MCF 10A (cell line): ENCODE data around the gene ERG28. TPM values are rescaled to one million over a fixed set of nuclear protein-coding genes. Genes with fewer than 3 reads are reported as not detected.

ENCODE experiments used
- BruUV-seq: library from RNA; stranded (reverse); fragments of 400-500 nt; replicated peaks from 2 replicates; lab custom pipeline; 2021; lab: Mats Ljungman, UMichigan
- CTCF ChIA-PET: fragments of 300-600 bp; sonication (Branson Sonifier 250); formaldehyde crosslinking; extraction: SDS; loops from one replicate; lab custom pipeline; 2021; ENCODE audit warnings: antibody characterized with exemption, inconsistent platforms; lab: Yijun Ruan, JAX
- POLR2A ChIA-PET: fragments of 300-600, 350-650 bp; sonication (Branson Sonifier 250); formaldehyde crosslinking; extraction: SDS; loops from one replicate; lab custom pipeline; 2020; ENCODE audit warnings: antibody characterized with exemption, inconsistent platforms; lab: Yijun Ruan, JAX
- DNase-seq: peaks from one replicate; pipeline ENCODE4 v3.0.0-alpha.2; 2018; ENCODE audit not compliant: unreplicated experiment
- H3K27ac Mint-ChIP-seq: one replicate; pipeline ENCODE4 v1.8.0; 2022; ENCODE audit warnings: mild to moderate bottlenecking, low read depth, mixed read lengths; ENCODE audit not compliant: unreplicated experiment
- H3K27me3 Mint-ChIP-seq: one replicate; pipeline ENCODE4 v1.8.0; 2022; ENCODE audit warnings: mixed read lengths; ENCODE audit not compliant: insufficient read depth, unreplicated experiment
- H3K36me3 Mint-ChIP-seq: one replicate; pipeline ENCODE4 v1.8.0; 2022; ENCODE audit warnings: mild to moderate bottlenecking, moderate library complexity, mixed read lengths; ENCODE audit not compliant: insufficient read depth, unreplicated experiment
- H3K4me1 Mint-ChIP-seq: one replicate; pipeline ENCODE4 v1.8.0; 2022; ENCODE audit warnings: mixed read lengths; ENCODE audit not compliant: insufficient read depth, unreplicated experiment
- H3K4me3 Mint-ChIP-seq: one replicate; pipeline ENCODE4 v1.8.0; 2022; ENCODE audit warnings: mild to moderate bottlenecking, moderate library complexity, mixed read lengths; ENCODE audit not compliant: unreplicated experiment
- H3K9me3 Mint-ChIP-seq: one replicate; pipeline ENCODE4 v1.8.0; 2022; ENCODE audit warnings: mixed read lengths; ENCODE audit not compliant: unreplicated experiment
- CTCF ChIP-seq: fragments of 200-600 bp; IDR thresholded peaks from one replicate; pipeline ENCODE4 v1.8.0; 2022; ENCODE audit warnings: antibody characterized with exemption, mild to moderate bottlenecking; ENCODE audit not compliant: unreplicated experiment
- intact Hi-C: fragments of 100-400 bp; cut with micrococcal nuclease; formaldehyde crosslinking; loops from 2 replicates; pipeline ENCODE4 v1.14.1; 2022
- total RNA-seq: library from RNA; stranded (reverse); gene quantifications from 2 replicates; pipeline ENCODE4 v1.2.3, GENCODE V29; 2022

The ERG28 gene
- total RNA-seq, 1 experiment from 2014 or later: 11.1 TPM

- Mint-ChIP-seq H3K36me3 (peaks cover 40% of the 10 kb centered on the region), H3K9me3 (no peaks in the 10 kb centered on the region), H3K4me3 (no peak overlapping the region), H3K4me1 (no peaks in the 10 kb centered on the region), H3K27me3 (no peaks in the 10 kb centered on the region), H3K27ac (no peak overlapping the region)
- ChIA-PET POLR2A (no interaction called here), CTCF (interaction anchor here (0.5 to 1.2 kb wide), 2 partner anchors 48 to 279 kb away, joined by 3 to 4 read pairs; partner anchors contain the start of gene TGFB3)
- intact Hi-C loops: loop anchor here (10.0 kb wide), 1 partner anchor 941 kb away; no protein-coding TSS in a partner anchor
- no TSS peak for BruUV-seq
- no peak for DNase-seq
- no peak for TF ChIP-seq CTCF
Observed at GRCh38 chr14:75703467-75703866, 42.8 kb upstream of the ERG28 start.

- ChIA-PET POLR2A (interaction anchor here (0.7 to 1.2 kb wide), 3 partner anchors 280 to 284 kb away, joined by 3 to 4 read pairs (median 3); partner anchors contain the start of gene IFT43), CTCF (interaction anchor here (0.7 to 1.5 kb wide), 5 partner anchors 8 to 363 kb away, joined by 3 to 4 read pairs (median 3); no protein-coding TSS in a partner anchor)
- BruUV-seq: no TSS peak
- no peak for TF ChIP-seq CTCF
- no peak overlapping the region for H3K4me3 Mint-ChIP-seq
- H3K36me3 Mint-ChIP-seq: peaks cover 43% of the 10 kb centered on the region
- DNase-seq: no peak
- no peaks in the 10 kb centered on the region for H3K27me3 Mint-ChIP-seq
- H3K9me3 Mint-ChIP-seq: no peaks in the 10 kb centered on the region
- intact Hi-C loops: loop anchor here (10.0 kb wide), 1 partner anchor 942 kb away; no protein-coding TSS in a partner anchor
- H3K4me1 Mint-ChIP-seq: no peaks in the 10 kb centered on the region
- no peak overlapping the region for H3K27ac Mint-ChIP-seq
Observed at GRCh38 chr14:75702616-75703261, 42.1 kb upstream of the ERG28 start.

GRCh38 chr14:75702122-75702521 lies 41.4 kb upstream of the ERG28 start:
- CTCF ChIA-PET: interaction anchor here (0.7 to 1.5 kb wide), 5 partner anchors 8 to 363 kb away, joined by 3 to 4 read pairs (median 3); no protein-coding TSS in a partner anchor
- H3K9me3 Mint-ChIP-seq: no peaks in the 10 kb centered on the region
- intact Hi-C loops: loop anchor here (10.0 kb wide), 1 partner anchor 943 kb away; no protein-coding TSS in a partner anchor
- POLR2A ChIA-PET: interaction anchor here (0.7 to 1.2 kb wide), 5 partner anchors 9 to 284 kb away, joined by 3 to 4 read pairs (median 3); partner anchors contain the start of gene IFT43
- H3K36me3 Mint-ChIP-seq: peaks cover 46% of the 10 kb centered on the region
- H3K4me1 Mint-ChIP-seq: no peaks in the 10 kb centered on the region
- BruUV-seq: no TSS peak
- H3K4me3 Mint-ChIP-seq: no peak overlapping the region
- DNase-seq: no peak
- no peak for TF ChIP-seq CTCF
- no peak overlapping the region for H3K27ac Mint-ChIP-seq
- no peaks in the 10 kb centered on the region for H3K27me3 Mint-ChIP-seq

GRCh38 chr14:75700295-75700694 lies 39.6 kb upstream of the ERG28 start:
- peaks cover 39% of the 10 kb centered on the region for H3K36me3 Mint-ChIP-seq
- no peak for DNase-seq
- ChIA-PET POLR2A (no interaction called here), CTCF (interaction anchor here (0.6 kb wide), 1 partner anchor 278 kb away, joined by 3 read pairs; no protein-coding TSS in a partner anchor)
- no peaks in the 10 kb centered on the region for H3K4me1 Mint-ChIP-seq
- TF ChIP-seq CTCF: no peak
- no peak overlapping the region for H3K27ac Mint-ChIP-seq
- intact Hi-C loops: loop anchor here (10.0 kb wide), 1 partner anchor 945 kb away; no protein-coding TSS in a partner anchor
- H3K9me3 Mint-ChIP-seq: no peaks in the 10 kb centered on the region
- no TSS peak for BruUV-seq
- no peak overlapping the region for H3K4me3 Mint-ChIP-seq
- no peaks in the 10 kb centered on the region for H3K27me3 Mint-ChIP-seq
